HK-2 (cell line): ENCODE results near the gene KRTAP10-12.

Source experiments
- DNase-seq: peaks from one replicate; pipeline ENCODE4 v3.0.0-alpha.2; 2018; ENCODE audit not compliant: unreplicated experiment

The KRTAP10-12 gene

GRCh38 chr21:44697811-44698734 lies 1.1 kb downstream of the KRTAP10-12 start:
- DNase-seq = no peak

GRCh38 chr21:44699502-44700001 lies 2.6 kb downstream of the KRTAP10-12 start:
- no peak for DNase-seq

GRCh38 chr21:44700101-44701022 lies 3.4 kb downstream of the KRTAP10-12 start:
- DNase-seq = no peak

GRCh38 chr21:44701023-44701400 lies 4.0 kb downstream of the KRTAP10-12 start:
- no peak for DNase-seq

DNA sequence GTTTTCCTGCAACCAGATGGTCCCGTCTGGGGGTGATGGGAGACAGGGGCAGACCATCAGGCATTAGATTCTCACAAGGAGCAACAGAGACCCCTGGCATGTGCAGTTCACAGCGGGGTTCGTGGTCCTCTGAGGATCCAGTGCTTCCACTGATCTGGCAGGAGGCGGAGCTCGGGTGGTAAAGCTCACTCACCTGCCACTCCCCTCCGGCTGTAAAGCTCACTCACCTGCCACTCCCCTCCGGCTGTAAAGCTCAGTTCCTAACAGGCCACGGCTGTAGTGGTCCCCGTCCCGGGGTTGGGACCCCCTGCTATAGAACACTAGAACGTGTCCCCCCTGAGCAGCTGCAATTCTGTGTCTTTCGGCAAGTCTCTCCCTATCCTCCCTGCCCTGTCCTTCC lies 4.6 kb downstream of the KRTAP10-12 start:
- no peak for DNase-seq

DNA sequence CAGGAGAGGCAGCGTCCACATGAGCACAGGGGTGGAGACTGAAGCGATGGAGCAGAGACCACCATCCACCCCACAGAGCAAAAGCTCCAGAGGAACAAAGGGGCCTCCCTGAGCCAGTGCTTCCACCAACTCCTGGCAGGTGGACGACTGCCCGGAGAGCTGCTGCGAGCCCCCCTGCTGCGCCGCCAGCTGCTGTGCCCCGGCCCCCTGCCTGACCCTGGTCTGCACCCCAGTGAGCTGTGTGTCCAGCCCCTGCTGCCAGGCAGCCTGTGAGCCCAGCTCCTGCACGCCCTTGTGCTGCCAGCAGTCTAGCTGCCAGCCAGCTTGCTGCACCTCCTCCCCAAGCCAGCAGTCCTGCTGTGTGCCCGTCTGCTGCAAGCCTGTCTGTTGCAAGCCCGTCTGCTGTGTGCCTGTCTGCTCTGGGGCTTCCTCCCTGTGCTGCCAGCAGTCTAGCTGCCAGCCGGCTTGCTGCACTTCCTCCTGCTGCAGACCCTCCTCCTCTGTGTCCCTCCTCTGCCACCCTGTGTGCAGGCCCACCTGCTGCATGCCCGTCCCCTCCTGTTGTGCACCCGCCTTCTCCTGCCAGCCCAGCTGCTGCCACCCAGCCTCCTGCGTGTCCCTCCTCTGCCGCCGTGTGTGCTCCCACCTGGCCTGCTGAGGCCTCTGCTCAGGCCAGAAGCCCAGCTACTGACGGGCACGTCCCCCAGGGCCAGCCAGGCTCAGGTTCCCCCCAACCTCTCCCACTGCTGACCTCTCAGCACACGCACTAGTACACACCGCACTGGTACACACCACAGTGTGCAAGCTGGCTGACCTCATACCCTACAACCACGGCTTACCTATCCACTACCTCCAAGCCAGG lies 5.4 kb downstream of the KRTAP10-12 start:
- no peak for DNase-seq

GRCh38 chr21:44702973-44703730 lies 6.2 kb downstream of the KRTAP10-12 start:
- no peak for DNase-seq

DNA sequence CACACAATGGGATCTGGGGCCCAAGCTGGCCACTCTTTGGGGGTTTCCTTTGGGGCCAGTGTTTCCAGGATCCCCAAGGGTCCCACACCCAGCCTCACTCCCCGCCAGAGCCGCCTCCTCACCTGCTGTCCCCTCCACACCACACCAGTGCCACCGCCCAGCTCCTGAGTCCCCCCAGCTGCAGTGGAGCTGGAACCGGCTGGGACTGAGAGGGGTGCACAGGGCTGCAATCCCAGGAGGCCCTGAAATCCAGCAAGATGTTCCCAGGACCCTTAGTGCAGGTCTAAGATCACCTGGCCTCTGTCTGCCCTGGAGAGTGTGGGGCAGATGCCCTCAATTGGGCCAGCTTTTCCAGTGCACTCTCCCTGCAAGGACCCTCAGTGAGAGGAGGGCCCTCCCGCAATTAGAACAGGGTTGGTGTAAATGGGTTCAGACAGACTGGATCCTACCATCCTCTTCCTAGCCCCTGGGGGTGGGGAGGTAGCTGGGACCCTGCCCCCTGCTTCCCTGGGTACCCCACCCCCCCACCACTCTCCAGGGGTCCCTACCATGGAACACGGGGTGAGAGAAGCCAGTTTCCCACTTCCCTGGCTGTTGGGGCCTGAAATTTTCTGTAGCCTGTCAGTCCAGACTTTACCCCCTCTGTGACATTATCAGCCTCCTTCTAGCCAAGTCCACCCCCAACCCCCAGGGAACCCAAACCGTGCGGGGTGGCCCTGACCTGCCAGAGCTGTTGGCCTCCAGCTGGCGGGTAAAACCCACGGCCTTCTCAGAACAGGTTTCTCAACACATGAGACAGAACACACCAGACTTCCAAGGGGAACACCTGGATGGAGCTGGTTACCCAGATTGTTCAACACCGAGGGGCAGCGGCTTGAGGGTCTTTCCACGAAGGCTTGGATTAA lies 7.0 kb downstream of the KRTAP10-12 start:
- no peak for DNase-seq

DNA sequence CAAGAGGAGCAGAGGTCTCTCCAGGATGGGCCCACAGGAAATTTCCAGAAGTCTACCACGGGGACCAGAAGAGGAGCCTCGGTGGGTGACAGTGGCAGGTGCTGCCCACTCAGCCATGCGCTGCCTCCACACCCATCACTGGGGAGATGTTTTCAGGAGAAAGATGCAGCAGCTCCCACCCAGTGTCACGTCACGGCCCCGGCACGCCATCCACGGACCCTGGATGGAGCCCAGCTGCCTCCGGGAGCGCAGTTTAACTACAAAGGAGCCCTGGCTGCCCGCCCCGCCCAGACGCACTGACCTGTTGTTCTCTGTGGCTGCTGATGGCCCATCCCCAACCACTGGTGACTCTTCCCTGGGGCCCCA lies 7.6 kb downstream of the KRTAP10-12 start:
- no peak for DNase-seq

DNA sequence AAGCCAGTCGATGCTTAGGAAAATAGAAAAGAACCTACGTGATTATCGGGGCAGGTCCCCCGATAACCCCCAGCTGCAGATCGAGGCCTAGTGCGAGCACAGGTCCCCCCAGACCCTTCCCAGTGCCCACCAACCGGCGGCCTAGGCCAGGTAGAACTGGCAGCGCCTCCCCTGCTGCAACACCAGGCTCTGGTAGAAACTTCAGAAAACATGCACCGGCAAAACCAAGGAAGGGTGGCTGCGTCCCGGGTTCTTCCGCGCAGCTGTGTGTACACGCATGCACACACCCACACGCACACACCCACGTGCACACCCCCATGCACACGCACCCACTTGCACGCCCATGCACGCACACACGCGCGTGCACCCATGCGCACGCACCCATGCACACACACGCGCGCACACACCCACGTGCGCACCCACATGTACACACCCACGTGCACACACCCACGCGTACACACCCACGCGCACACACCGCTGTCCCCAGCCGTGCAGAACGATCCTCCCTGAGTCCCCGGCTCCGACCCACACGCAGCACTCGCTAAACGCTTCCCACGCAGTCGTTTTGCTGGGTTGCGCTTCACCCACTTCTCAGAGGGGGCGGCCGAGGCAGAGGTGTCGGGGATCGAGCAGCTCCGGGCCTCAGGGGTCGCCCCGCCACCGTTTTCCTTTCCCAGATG lies 9.2 kb downstream of the KRTAP10-12 start:
- no peak for DNase-seq

GRCh38 chr21:44706706-44707581 lies 10.0 kb downstream of the KRTAP10-12 start:
- no peak for DNase-seq

DNA sequence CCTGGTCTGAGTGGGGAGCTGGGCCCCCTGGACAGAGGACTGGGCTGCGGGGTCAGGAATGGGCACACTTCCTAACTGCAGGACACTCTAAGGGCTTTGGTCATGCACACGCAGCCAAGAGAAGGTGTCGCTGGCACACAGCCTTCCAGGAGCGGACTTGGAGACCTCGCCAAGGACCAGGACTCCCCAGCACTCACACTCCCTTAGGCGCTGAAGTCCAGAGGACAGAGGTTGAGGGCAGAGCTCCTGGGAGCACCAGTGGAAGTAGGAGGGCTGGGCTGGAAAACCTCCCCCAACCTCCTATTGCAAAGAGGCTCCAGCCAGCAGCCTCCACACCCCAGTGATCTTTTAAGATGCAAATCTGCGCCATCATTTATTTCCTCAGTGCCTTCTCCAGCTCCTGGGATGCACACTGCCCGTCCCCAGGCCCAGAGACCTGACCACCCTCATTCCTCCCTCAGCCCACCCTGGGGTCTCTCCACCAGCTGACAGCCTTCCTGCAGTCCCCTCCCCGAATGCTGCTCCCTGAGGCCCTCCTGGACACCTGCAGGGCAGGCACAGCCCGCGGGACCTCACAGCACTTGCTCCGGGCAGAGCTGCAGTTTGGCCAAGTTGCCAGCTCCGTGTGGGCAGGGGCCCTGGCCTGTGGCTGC lies 11.4 kb downstream of the KRTAP10-12 start:
- DNase-seq = no peak

DNA sequence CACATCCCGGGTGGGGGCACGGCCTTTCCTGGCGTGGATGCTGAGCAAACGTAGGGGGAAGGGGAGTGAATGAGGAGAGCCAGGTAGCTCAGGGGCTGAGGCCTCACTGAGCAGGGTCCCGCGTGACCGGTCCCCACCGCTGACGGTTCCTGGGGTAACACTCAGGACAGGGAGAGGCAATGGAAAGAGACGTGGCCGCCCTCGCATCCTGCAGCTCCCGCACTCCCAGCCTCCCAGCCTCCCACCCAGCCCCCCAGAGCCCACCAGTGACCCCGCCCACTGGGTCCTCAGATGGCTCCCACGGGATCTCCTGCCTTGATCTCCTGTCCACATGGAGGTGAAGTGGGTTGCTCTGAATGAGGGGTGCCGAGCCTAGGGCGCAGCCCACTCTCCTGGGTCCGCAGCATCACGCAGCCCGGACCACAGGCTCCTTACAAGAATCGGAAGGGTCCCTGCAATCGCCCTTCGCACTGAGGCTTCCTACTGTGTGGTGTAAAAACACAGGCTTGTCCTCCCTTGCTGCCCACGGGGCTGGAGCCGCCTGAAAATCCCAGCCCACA lies 12.0 kb downstream of the KRTAP10-12 start:
- DNase-seq = no peak

DNA sequence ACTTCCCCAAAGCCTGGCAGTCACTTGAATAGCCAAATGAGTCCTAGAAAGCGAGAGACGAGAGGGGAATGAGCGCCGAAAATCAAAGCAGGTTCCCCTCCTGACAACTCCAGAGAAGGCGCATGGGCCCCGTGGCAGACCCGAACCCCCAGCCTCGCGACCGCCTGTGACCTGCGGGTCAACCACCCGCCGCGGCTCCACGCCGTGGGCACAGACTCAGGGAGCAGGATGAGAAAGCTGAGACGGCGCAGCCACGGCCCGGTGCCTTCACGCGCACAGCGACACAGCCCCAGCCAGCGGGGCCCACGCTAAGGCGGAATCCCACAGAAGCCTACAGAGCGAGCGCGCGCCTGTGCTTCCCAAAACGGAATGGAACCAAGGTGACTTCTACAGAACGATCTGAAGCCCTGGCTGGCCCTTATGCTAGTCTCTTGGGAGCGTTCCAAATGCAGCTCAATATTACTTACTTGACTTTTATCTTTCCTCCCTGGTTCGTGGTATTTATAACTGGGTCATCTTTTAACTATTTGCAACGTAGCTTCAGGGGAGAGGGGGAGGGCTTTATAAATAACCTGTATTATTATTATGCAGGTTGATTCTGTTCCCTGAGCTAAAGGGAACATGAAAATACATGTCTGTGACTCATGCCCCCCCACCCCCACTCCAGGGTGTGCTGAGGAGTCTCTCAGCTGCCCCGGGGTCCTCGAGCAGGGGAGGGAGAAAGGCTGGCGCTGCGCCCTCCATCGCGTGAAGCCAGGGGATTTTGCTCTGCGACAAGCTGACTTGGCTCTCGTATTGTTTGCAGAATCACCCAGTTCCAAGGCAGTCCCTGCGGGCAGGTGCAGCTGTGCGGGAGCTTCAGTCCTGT lies 12.7 kb downstream of the KRTAP10-12 start:
- DNase-seq = no peak

DNA sequence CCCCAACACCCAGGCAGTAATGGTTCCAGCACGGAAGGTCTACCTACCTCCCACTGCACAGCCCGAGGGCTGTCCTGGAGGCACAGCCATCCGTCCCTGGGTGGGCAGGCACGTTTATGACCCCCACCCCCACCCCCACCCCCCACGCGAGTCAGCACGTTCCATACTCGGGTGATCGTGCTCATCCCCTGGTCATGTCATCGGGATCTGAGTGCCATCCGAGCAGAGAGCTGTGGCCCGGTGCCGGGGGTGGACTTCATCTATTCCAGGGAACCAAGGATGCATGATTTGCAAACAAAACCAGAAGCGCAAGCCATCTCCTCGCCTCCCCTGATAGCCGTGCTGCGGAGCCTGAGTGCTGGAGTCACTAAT lies 13.3 kb downstream of the KRTAP10-12 start:
- no peak for DNase-seq

DNA sequence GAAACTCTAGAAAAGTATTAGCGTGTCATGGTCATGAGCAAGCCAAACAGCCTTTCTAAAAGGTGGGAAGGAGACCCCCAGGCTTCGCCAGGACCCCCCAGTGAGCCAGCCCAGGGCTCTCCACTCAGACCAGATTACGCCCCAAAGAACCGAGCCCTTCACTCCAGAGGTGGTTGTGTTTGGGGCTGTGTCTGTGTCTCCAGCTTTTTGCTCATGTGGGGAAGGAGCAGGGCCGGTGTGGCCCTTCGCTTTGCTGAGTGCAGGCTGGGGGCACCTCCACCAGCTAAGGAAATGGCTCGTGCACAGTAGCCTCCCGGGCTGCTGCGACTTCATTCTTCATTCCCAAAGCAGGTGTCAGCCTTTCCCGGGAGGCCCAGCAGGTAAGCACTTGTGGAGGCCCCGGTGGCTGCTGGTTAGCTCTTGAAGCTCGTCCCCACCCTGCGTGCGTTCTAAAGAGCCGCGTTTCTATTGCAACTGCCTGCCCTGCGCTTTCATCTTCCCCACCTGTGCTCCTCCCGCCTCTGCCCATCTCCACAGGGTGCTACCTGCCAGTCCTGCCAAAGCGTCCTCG lies 13.9 kb downstream of the KRTAP10-12 start:
- no peak for DNase-seq
